Skeletal muscle cell (primary cell): Measurements from ENCODE around the gene PTRHD1.
"Not testable (repeated sequence)": the region's sequence is repeated elsewhere in the genome, so short reads cannot be mapped to it uniquely, and the experiment has no call there.

Source experiments
- DNase-seq: peaks from one replicate; pipeline ENCODE4 v3.0.0-alpha.2; 2010; ENCODE audit warnings: low read depth
- H3K4me3 ChIP-seq: 2 replicates; pipeline ENCODE4 v1.5.1; 2011; ENCODE audit warnings: low read depth, mild to moderate bottlenecking, control low read depth, low read length, moderate library complexity

PTRHD1 gene

GRCh38 chr2:24792874-24793760 lies at the start of gene PTRHD1, which contains the start of gene CENPO:
Gene PTRHD1, minus strand, starts transcription at chr2:24793391. Its CDS starts 14 bp downstream, at chr2:24793377.
Gene CENPO, plus strand, starts transcription at chr2:24793425. Its CDS starts 495 bp downstream, at chr2:24793920.
- DNase-seq, result peak; percentile 87
- peak within 1 kb of the TSS; percentile 64 for H3K4me3 ChIP-seq

GRCh38 chr2:24842081-24843050 lies 49.2 kb upstream of the PTRHD1 start:
- no peak for DNase-seq
- H3K4me3 ChIP-seq, result no peak overlapping the region

- DNase-seq, result no peak
- no peak overlapping the region for H3K4me3 ChIP-seq
Measured at GRCh38 chr2:24840962-24841945, 48.1 kb upstream of the PTRHD1 start.

- DNase-seq, result no peak
- no peak overlapping the region for H3K4me3 ChIP-seq
Measured at GRCh38 chr2:24840164-24840869, 47.1 kb upstream of the PTRHD1 start.

- DNase-seq, result no peak
- H3K4me3 ChIP-seq, result no peak overlapping the region
Measured at GRCh38 chr2:24839729-24840128, 46.5 kb upstream of the PTRHD1 start.

GRCh38 chr2:24838541-24838940 lies 45.4 kb upstream of the PTRHD1 start:
- H3K4me3 ChIP-seq, result no peak overlapping the region
- DNase-seq, result no peak

- H3K4me3 ChIP-seq, result no peak overlapping the region
- no peak for DNase-seq
Measured at GRCh38 chr2:24837996-24838513, 44.9 kb upstream of the PTRHD1 start.

- H3K4me3 ChIP-seq, result no peak overlapping the region
- DNase-seq, result no peak
Measured at GRCh38 chr2:24836706-24837105, 43.5 kb upstream of the PTRHD1 start.

- no peak overlapping the region for H3K4me3 ChIP-seq
- no peak for DNase-seq
Measured at GRCh38 chr2:24836206-24836605, 43.0 kb upstream of the PTRHD1 start.

GRCh38 chr2:24835411-24835810 lies 42.2 kb upstream of the PTRHD1 start:
- DNase-seq, result not testable (repeated sequence)

GRCh38 chr2:24834733-24835395 lies 41.7 kb upstream of the PTRHD1 start:
- H3K4me3 ChIP-seq, result no peak overlapping the region
- no peak for DNase-seq

More at GRCh38 chr2:24835411-24835810, 42.2 kb upstream of the PTRHD1 start:
- H3K4me3 ChIP-seq, result not testable (repeated sequence)

GRCh38 chr2:24833821-24834732 lies 40.9 kb upstream of the PTRHD1 start:
- no peak for DNase-seq
- no peak overlapping the region for H3K4me3 ChIP-seq

- no peak for DNase-seq
- H3K4me3 ChIP-seq, result no peak overlapping the region
Measured at GRCh38 chr2:24832931-24833701, 39.9 kb upstream of the PTRHD1 start.

GRCh38 chr2:24832521-24832920 lies 39.3 kb upstream of the PTRHD1 start:
- no peak overlapping the region for H3K4me3 ChIP-seq
- DNase-seq, result no peak

GRCh38 chr2:24832073-24832461 lies 38.9 kb upstream of the PTRHD1 start:
- no peak overlapping the region for H3K4me3 ChIP-seq

More at GRCh38 chr2:24832073-24832461, 38.9 kb upstream of the PTRHD1 start:
- DNase-seq, result no peak
